Measurements from ENCODE around the gene CCRL2.
"Not testable (repeated sequence)": the region's sequence is repeated elsewhere in the genome, so short reads cannot be mapped to it uniquely, and the experiment has no call there.

The CCRL2 gene

GRCh38 chr3:46380471-46381221, 26.4 kb upstream of the CCRL2 start:
- FAIRE-seq = no peak
- TF ChIP-seq, protein P1, sequence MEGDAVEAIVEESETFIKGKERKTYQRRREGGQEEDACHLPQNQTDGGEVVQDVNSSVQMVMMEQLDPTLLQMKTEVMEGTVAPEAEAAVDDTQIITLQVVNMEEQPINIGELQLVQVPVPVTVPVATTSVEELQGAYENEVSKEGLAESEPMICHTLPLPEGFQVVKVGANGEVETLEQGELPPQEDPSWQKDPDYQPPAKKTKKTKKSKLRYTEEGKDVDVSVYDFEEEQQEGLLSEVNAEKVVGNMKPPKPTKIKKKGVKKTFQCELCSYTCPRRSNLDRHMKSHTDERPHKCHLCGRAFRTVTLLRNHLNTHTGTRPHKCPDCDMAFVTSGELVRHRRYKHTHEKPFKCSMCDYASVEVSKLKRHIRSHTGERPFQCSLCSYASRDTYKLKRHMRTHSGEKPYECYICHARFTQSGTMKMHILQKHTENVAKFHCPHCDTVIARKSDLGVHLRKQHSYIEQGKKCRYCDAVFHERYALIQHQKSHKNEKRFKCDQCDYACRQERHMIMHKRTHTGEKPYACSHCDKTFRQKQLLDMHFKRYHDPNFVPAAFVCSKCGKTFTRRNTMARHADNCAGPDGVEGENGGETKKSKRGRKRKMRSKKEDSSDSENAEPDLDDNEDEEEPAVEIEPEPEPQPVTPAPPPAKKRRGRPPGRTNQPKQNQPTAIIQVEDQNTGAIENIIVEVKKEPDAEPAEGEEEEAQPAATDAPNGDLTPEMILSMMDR (IDR thresholded peaks at IDR 0.05; ENCODE audit: insufficient read depth, missing control alignments) = no peak

DNA sequence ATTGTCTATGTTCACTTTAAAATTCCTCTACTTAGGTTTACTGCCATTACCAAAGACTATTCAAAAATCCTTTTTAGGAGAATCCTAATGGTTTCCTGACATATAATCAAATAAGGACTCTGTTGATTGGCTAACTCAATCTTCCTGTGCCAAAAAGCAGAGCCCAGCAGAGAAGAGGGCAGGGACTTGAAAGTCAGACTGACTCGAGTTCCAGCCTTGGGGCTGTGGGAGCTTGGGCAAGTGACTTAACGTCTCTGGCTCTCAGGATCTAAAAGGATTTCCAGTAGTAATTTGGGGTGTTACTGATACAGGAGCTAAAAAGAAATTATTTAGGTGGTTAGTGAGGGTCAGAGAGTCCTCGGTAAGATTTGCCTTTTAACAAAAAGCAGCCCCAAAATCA, 25.4 kb upstream of the CCRL2 start:
- DNase-seq (ENCODE audit: insufficient read length, low spot score) = no peak
- TF ChIP-seq, protein P1 (IDR thresholded peaks at IDR 0.05; ENCODE audit: insufficient read depth, missing control alignments) = no peak
- FAIRE-seq = no peak

More at GRCh38 chr3:46380471-46381221, 26.4 kb upstream of the CCRL2 start:
- DNase-seq (ENCODE audit: insufficient read length, low spot score) = no peak

DNA sequence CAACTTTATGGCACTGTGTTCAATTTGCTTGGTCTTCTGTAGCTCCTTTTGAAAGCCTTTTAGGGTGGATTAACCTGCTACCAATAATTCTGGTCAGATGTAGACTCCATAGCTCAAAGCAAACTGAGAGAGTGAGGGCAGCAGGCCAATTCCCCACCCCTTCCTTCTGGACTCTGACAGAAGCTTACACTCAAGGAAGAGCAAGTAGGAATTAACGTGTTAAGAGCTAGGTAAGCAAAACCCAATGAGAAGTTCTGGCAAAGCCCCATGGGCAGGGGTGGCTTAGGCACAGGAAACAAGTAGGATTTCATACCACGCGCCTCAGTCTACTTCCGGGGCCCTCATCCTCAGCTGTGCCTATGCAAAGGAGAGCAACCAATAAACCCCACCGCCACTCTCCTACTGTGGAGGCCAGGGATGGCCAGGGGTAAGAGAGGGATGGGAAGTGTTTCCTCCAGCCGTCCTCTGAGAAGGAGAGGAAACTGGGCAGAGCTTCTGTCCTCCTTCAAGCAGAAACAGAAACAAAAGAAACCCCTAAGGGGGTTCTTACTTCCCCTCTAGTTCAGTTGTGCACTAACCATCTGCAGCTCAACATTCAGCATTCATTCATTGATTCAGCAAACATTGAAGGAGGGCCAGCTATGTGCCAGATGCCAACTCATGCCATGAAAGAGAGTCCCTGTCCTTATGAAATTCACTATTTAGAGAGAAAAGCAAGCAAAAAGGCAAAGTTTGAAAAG, 23.7 kb upstream of the CCRL2 start:
- DNase-seq (ENCODE audit: insufficient read length, low spot score) (no peak), FAIRE-seq (no peak)
- TF ChIP-seq, protein P1 (IDR thresholded peaks at IDR 0.05; ENCODE audit: insufficient read depth, missing control alignments) = no peak

GRCh38 chr3:46383951-46384330, 23.1 kb upstream of the CCRL2 start:
- FAIRE-seq = no peak
- TF ChIP-seq, protein P1 (IDR thresholded peaks at IDR 0.05; ENCODE audit: insufficient read depth, missing control alignments) = no peak
- no peak for DNase-seq (ENCODE audit: insufficient read length, low spot score)

DNA sequence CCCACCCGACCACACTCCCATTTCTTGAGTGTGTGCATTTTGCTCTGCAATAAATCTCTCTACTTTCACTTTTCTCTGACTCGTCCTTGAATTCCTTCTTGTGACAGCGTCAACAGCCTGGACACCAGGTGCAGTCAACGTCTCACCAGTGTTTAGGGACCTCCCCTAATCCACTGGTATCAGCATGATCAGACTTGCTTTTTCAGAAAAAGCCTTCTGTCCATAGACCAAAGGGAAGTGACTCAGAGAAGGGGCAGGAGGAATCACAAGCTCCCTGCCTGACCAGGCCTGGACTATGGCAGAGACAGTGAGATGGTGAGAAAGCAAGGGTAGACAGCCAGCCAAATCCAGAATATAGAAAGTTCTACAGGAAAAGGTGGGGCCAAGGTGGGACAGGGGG, 20.9 kb upstream of the CCRL2 start:
- TF ChIP-seq, protein P1 (IDR thresholded peaks at IDR 0.05; ENCODE audit: insufficient read depth, missing control alignments) = no peak
- FAIRE-seq = no peak

DNA sequence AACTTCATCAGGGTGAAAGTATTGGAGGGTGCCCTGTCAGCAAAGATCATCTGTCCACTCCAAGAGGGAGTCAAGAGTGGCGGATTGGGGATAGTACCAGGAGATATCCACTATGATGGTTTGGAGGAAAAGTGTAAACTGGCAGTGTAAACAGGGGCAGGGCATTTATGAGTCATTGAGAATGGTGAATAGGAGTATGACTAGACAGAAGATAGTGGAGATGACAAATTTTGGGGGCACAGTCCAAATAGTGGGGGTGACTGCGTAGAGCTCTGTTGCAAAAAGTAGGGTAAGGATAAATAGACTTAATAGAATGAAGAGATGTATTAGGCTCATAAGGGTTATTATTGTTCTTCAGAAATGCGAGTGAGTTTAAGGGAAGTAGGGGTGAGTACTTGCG, 18.2 kb upstream of the CCRL2 start:
- FAIRE-seq; DNase-seq (ENCODE audit: insufficient read length, low spot score): not testable (repeated sequence)

More for the DNA sequence above, 20.9 kb upstream of the CCRL2 start:
- DNase-seq (ENCODE audit: insufficient read length, low spot score) = no peak

DNA sequence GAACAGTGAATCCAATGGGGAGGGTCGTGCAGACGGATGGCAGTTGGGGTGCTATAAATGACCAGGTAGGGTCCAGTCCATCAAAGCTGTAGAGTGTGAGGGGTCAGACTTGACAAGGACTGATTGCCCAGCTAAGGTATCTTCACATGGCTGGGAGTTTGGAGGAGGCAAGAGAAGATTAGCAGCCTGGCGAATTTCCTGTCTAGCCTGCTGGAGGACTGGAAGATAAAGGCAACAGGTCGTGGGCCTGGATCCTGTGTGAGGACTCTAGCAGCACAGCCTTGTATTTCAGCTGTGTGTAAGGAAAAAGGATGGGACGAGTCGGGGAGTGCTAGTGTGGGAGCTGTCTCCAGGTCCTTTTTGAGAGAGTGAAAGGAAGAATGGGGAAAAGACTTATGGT, 17.8 kb upstream of the CCRL2 start:
- FAIRE-seq = no peak
- no peak for DNase-seq (ENCODE audit: insufficient read length, low spot score)

GRCh38 chr3:46391526-46391925, 15.5 kb upstream of the CCRL2 start:
- not testable (repeated sequence) for DNase-seq (ENCODE audit: insufficient read length, low spot score); FAIRE-seq

More for the DNA sequence above, 17.8 kb upstream of the CCRL2 start:
- TF ChIP-seq, protein P1 (IDR thresholded peaks at IDR 0.05; ENCODE audit: insufficient read depth, missing control alignments) = no peak

All from D721Med (cell line).